Spleen (tissue), 7 donors: Measurements from ENCODE around the gene SEC23A.

Experiments
- POLR2A ChIP-seq, 3 donors: fragments of 450-650 bp; IDR thresholded peaks; one replicate each; pipeline ENCODE4 v1.5.1; 2017; ENCODE audit warnings: antibody characterized with exemption in 3 of 3, mild to moderate bottlenecking in 1 of 3
- POLR2AphosphoS5 ChIP-seq, 3 donors: sonication (generic); formaldehyde crosslinking; IDR thresholded peaks; one replicate each; pipeline ENCODE4 v1.5.1; 2017; ENCODE audit warnings: antibody characterized with exemption in 3 of 3
- TF ChIP-seq, protein P1 (sequence below), 11 experiments: fragments of 200-600 bp in 7 of 11; fragments of 450-650 bp in 4 of 11; sonication (generic) in 4 of 11; IDR thresholded peaks in 8 of 11; conservative IDR thresholded peaks in 3 of 11; 1 replicate in 7 of 11; 2 replicates in 4 of 11; pipeline versions ENCODE4 v1.4.0 to v1.8.0; 2016 to 2021; ENCODE audit warnings: antibody characterized with exemption in 11 of 11, inconsistent platforms in 4 of 11, mild to moderate bottlenecking in 1 of 11
- donor health status: DM: no; HTN: no; CAD: no; lungs with moderate emphysema.
- donor health status: DM: no; HTN: no; CAD: no.
- donor health status: DM: no; HTN: no; CAD: no.

DNA sequence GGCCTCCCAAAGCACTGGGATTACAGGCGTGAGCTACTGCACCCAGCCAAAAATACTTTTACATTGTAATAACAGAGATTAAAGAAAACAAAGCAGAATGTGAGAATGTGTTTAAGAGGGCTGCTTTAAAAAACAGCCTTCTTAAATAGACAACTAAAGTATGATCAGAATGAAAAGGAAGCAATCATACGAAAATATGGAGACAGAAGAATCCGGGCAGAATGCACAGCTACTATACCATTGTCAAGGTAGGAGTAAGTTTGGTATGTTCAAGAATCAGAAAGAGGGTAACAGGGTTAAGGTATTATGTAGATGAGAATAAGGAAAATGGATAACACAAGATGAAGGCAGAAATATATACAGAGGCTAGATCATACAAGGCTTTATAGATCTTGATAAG is 8.5 kb downstream of the SEC23A start:
- TF ChIP-seq, protein P1, sequence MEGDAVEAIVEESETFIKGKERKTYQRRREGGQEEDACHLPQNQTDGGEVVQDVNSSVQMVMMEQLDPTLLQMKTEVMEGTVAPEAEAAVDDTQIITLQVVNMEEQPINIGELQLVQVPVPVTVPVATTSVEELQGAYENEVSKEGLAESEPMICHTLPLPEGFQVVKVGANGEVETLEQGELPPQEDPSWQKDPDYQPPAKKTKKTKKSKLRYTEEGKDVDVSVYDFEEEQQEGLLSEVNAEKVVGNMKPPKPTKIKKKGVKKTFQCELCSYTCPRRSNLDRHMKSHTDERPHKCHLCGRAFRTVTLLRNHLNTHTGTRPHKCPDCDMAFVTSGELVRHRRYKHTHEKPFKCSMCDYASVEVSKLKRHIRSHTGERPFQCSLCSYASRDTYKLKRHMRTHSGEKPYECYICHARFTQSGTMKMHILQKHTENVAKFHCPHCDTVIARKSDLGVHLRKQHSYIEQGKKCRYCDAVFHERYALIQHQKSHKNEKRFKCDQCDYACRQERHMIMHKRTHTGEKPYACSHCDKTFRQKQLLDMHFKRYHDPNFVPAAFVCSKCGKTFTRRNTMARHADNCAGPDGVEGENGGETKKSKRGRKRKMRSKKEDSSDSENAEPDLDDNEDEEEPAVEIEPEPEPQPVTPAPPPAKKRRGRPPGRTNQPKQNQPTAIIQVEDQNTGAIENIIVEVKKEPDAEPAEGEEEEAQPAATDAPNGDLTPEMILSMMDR (IDR thresholded peaks at IDR 0.05 in 8 of 11, conservative IDR thresholded peaks at IDR 0.05 in 3 of 11), result no peak
- no peak for TF ChIP-seq POLR2AphosphoS5 (IDR thresholded peaks at IDR 0.05)
- no peak for TF ChIP-seq POLR2A (IDR thresholded peaks at IDR 0.05)
